MM.1S (cell line): ENCODE data around the gene CXCL12.

Source experiments
- DNase-seq: peaks from one replicate; pipeline ENCODE4 v3.0.0-alpha.2; 2015
- H2AFZ ChIP-seq: fragments of 300-600 bp; sonication (generic); 2 replicates; pipeline ENCODE4 v1.6.0; 2016; ENCODE audit warnings: antibody characterized with exemption, low read length
- H3F3A ChIP-seq: fragments of 300-600 bp; sonication (generic); 2 replicates; pipeline ENCODE4 v1.6.1; 2016; ENCODE audit warnings: mild to moderate bottlenecking, antibody characterized with exemption, low read length, moderate library complexity, mixed read lengths; ENCODE audit not compliant: insufficient read depth
- H3K27ac ChIP-seq: fragments of 300-600 bp; sonication (generic); 2 replicates; pipeline ENCODE4 v1.5.1; 2016; ENCODE audit warnings: mild to moderate bottlenecking, low read length
- H3K27me3 ChIP-seq: fragments of 300-600 bp; sonication (generic); replicated peaks from 2 replicates; pipeline ENCODE4 v1.6.0; 2016; ENCODE audit warnings: low read length; ENCODE audit not compliant: insufficient read depth
- H3K36me3 ChIP-seq: fragments of 300-600 bp; sonication (generic); replicated peaks from 2 replicates; pipeline ENCODE4 v1.6.1; 2016; ENCODE audit warnings: mild to moderate bottlenecking, low read length, mixed read lengths; ENCODE audit not compliant: insufficient read depth
- H3K4me1 ChIP-seq: fragments of 300-600 bp; sonication (generic); 2 replicates; pipeline ENCODE4 v1.6.1; 2016; ENCODE audit warnings: low read length, mixed read lengths
- H3K4me2 ChIP-seq: fragments of 300-600 bp; sonication (generic); 2 replicates; pipeline ENCODE4 v1.6.0; 2016; ENCODE audit warnings: low read depth, low read length
- H3K4me3 ChIP-seq: fragments of 300-600 bp; sonication (generic); 2 replicates; pipeline ENCODE4 v1.5.1; 2016; ENCODE audit warnings: low read length, mixed read lengths
- H3K79me2 ChIP-seq: fragments of 300-600 bp; sonication (generic); 2 replicates; pipeline ENCODE4 v1.6.1; 2016; ENCODE audit warnings: mixed run types, low read length, mixed read lengths
- H3K9ac ChIP-seq: fragments of 300-600 bp; sonication (generic); 2 replicates; pipeline ENCODE4 v1.6.1; 2016; ENCODE audit warnings: low read length, mixed read lengths
- H3K9me2 ChIP-seq: fragments of 300-600 bp; sonication (generic); replicated peaks from 2 replicates; pipeline ENCODE4 v1.6.1; 2016; ENCODE audit warnings: mild to moderate bottlenecking, low read length, mixed read lengths; ENCODE audit not compliant: insufficient read depth
- H3K9me3 ChIP-seq: fragments of 300-600 bp; sonication (generic); replicated peaks from 2 replicates; pipeline ENCODE4 v1.6.1; 2016; ENCODE audit warnings: mild to moderate bottlenecking, low read length, mixed read lengths; ENCODE audit not compliant: insufficient read depth
- H4K20me1 ChIP-seq: fragments of 300-600 bp; sonication (generic); 2 replicates; pipeline ENCODE4 v1.6.1; 2016; ENCODE audit warnings: mild to moderate bottlenecking, low read length, moderate library complexity, mixed read lengths; ENCODE audit not compliant: insufficient read depth
- CTCF ChIP-seq: fragments of 300-600 bp; sonication (generic); IDR thresholded peaks from 2 replicates; pipeline ENCODE4 v1.5.1; 2016; ENCODE audit warnings: antibody characterized with exemption, low read length, mixed read lengths
- EZH2 ChIP-seq: fragments of 300-600 bp; sonication (generic); optimal IDR thresholded peaks from 2 replicates; pipeline ENCODE3; 2017; ENCODE audit warnings: low read depth, mild to moderate bottlenecking, antibody characterized with exemption, low read length, mixed read lengths
- EZH2phosphoT487 ChIP-seq: fragments of 300-600 bp; sonication (generic); IDR thresholded peaks from 2 replicates; pipeline ENCODE4 v1.6.1; 2018; ENCODE audit warnings: antibody characterized with exemption, low read length

The CXCL12 gene

DNA sequence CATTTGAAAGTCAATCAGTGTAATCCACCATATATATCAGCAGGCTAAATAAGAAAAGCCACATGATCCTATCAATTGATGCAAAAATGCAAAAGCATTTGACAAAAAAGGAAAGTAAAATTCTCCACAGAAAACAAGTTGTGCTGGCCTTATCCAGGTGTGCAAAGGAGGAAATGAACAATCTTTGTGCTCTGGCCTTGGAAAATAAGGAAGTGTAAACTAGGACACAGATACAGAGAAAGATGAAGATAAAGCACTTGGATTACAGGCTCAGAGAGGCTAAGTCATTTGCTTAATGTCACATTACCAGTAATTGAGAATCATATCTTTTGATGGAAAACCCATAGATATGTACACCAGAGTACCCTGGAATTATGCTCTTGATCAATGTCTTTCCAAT, 54.5 kb downstream of the CXCL12 start:
- Histone ChIP-seq H3K4me3 (no peak overlapping the region), H3K9ac (no peak overlapping the region), H3K4me2 (no peak overlapping the region), H3K9me2 (no peaks in the 10 kb centered on the region), H3K27me3 (no peaks in the 10 kb centered on the region), H4K20me1 (no peaks in the 10 kb centered on the region), H3K79me2 (no peaks in the 10 kb centered on the region), H3K4me1 (no peaks in the 10 kb centered on the region), H3F3A (no peaks in the 10 kb centered on the region), H3K36me3 (no peaks in the 10 kb centered on the region), H3K27ac (no peak overlapping the region), H3K9me3 (no peaks in the 10 kb centered on the region), H2AFZ (no peak overlapping the region)
- DNase-seq: no peak
- TF ChIP-seq CTCF (no peak), EZH2phosphoT487 (no peak), EZH2 (no peak)

DNA sequence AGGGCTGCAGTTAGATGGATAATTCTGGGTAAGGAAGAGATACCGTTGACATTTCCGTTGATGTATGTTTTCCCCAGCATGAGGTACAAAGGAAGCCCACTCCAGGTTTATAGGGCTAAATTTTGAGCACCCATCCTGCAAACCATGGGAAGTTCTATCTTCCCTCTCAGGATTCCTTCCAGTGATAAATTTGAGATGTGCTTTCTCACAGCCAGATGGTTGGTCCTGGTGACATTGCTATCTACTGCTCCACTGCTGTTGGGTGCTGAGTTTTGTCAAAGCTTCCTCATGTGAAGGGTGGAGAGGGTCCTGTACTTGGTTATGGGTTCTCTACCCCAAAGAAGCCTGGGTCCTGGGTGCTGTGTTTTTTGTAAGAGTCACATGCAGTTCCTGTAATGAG, 57.4 kb downstream of the CXCL12 start:
- TF ChIP-seq EZH2: no peak
- DNase-seq: no peak

More for the DNA sequence above, 57.4 kb downstream of the CXCL12 start:
- H3K4me2 ChIP-seq: no peak overlapping the region
- no peaks in the 10 kb centered on the region for H3K27me3 ChIP-seq
- H3K9me3 ChIP-seq: no peaks in the 10 kb centered on the region
- H3K4me1 ChIP-seq: no peaks in the 10 kb centered on the region
- no peaks in the 10 kb centered on the region for H3K79me2 ChIP-seq
- H3F3A ChIP-seq: no peaks in the 10 kb centered on the region
- H3K9me2 ChIP-seq: no peaks in the 10 kb centered on the region
- no peaks in the 10 kb centered on the region for H3K36me3 ChIP-seq
- no peaks in the 10 kb centered on the region for H4K20me1 ChIP-seq
- H3K4me3 ChIP-seq: no peak overlapping the region
- no peak overlapping the region for H3K27ac ChIP-seq
- no peak overlapping the region for H2AFZ ChIP-seq
- no peak overlapping the region for H3K9ac ChIP-seq
